Measurements from ENCODE around the gene LRP1B.

Gene LRP1B

GRCh38 chr2:140359056-140359771 is 1771.6 kb downstream of the LRP1B start:
- H3K9me3 ChIP-seq: no peaks in the 10 kb centered on the region
- H3K4me3 ChIP-seq (ENCODE audit: low read depth in 1 of 2, low read length in 1 of 2): no peak overlapping the region
- no peaks in the 10 kb centered on the region for H3K4me1 ChIP-seq (ENCODE audit: control insufficient read depth in 1 of 2, insufficient read depth in 1 of 2, low read depth in 1 of 2, low read length in 1 of 2)
- no peak for TF ChIP-seq CTCF (IDR thresholded peaks at IDR 0.05)
- no peaks in the 10 kb centered on the region for H3K27me3 ChIP-seq
- no peaks in the 10 kb centered on the region for H3K36me3 ChIP-seq
- no peak overlapping the region for H3K27ac ChIP-seq

DNA sequence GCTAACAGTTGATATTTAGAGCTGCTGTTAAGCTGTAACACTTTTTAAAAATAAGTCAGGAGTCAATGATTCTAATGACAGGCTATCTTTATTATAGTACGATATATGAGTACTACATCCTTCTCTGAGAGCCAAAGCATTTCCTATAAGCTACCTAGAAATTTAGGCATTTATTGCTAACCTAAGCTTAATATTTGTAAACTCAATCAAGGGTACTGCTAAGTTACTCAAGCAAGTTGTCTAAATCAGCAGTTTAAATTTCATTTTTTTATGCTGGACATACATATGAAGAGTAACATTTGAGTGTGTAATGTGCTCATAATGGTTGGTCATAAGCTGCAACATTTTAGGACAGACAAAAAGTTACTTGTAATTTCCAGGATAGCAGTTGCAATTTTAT is 1774.1 kb downstream of the LRP1B start:
- no peak for TF ChIP-seq CTCF (IDR thresholded peaks at IDR 0.05)

DNA sequence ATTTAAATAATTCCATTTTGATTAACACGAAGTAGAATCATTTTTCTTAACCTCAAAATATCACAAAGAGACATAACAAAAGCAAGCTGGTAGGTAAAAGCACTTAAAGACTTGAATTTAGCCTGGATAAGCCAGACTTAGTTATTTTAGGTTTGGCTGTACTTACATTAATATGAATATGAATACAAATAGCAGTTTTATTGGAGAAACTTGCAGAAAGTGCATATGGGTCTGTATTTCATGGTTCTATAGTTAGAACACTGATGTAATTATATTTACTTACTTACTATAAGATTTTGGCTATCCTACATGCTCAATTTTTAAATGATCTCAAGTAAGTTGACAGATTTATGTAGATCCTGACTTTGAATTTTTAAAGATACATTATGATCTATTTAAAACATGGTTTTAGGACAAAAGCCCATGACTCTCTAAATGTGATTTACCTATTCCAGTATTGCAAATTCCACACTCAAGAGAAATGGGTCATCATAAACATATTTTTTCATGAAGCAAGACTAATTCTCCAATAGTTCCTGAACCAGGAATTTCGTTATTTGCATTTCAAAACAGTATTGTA is 1775.2 kb downstream of the LRP1B start:
- H3K27me3 ChIP-seq: no peaks in the 10 kb centered on the region
- no peak for TF ChIP-seq CTCF (IDR thresholded peaks at IDR 0.05)

More for the DNA sequence above, 1774.1 kb downstream of the LRP1B start:
- H3K4me3 ChIP-seq (ENCODE audit: low read depth in 1 of 2, low read length in 1 of 2): no peak overlapping the region
- H3K4me1 ChIP-seq (ENCODE audit: control insufficient read depth in 1 of 2, insufficient read depth in 1 of 2, low read depth in 1 of 2, low read length in 1 of 2): no peaks in the 10 kb centered on the region
- H3K27me3 ChIP-seq: no peaks in the 10 kb centered on the region
- no peaks in the 10 kb centered on the region for H3K36me3 ChIP-seq
- H3K27ac ChIP-seq: no peak overlapping the region
- no peaks in the 10 kb centered on the region for H3K9me3 ChIP-seq

DNA sequence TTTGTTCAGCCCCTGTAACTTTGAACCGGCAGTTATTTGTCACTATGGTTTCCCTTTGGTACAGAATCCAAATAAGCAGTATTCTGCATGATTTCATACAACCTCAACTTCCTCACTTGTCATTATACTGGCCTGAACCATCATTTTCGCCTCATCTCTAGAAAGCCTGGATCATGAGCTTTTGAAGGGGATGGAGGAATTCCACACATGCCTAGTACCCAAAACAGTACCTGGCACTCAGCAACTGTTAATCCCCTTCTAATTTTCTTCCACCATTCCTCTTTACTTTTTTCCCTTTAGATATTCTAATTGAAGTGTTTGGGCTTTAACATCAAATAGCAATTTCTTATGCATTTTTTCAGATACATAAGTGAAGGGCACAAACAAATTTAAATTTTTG is 1776.3 kb downstream of the LRP1B start:
- H3K36me3 ChIP-seq: no peaks in the 10 kb centered on the region
- H3K9me3 ChIP-seq: no peaks in the 10 kb centered on the region
- no peak for TF ChIP-seq CTCF (IDR thresholded peaks at IDR 0.05)
- H3K4me1 ChIP-seq (ENCODE audit: control insufficient read depth in 1 of 2, insufficient read depth in 1 of 2, low read depth in 1 of 2, low read length in 1 of 2): no peaks in the 10 kb centered on the region
- no peak overlapping the region for H3K4me3 ChIP-seq (ENCODE audit: low read depth in 1 of 2, low read length in 1 of 2)
- no peak overlapping the region for H3K27ac ChIP-seq
- H3K27me3 ChIP-seq: no peaks in the 10 kb centered on the region

More for the DNA sequence above, 1775.2 kb downstream of the LRP1B start:
- no peaks in the 10 kb centered on the region for H3K36me3 ChIP-seq
- H3K4me1 ChIP-seq (ENCODE audit: control insufficient read depth in 1 of 2, insufficient read depth in 1 of 2, low read depth in 1 of 2, low read length in 1 of 2): no peaks in the 10 kb centered on the region
- no peaks in the 10 kb centered on the region for H3K9me3 ChIP-seq
- no peak overlapping the region for H3K4me3 ChIP-seq (ENCODE audit: low read depth in 1 of 2, low read length in 1 of 2)
- H3K27ac ChIP-seq: no peak overlapping the region

GRCh38 chr2:140353541-140353940 is 1777.3 kb downstream of the LRP1B start:
- H3K4me1 ChIP-seq (ENCODE audit: control insufficient read depth in 1 of 2, insufficient read depth in 1 of 2, low read depth in 1 of 2, low read length in 1 of 2): no peaks in the 10 kb centered on the region
- no peak overlapping the region for H3K27ac ChIP-seq
- H3K27me3 ChIP-seq: no peaks in the 10 kb centered on the region
- H3K4me3 ChIP-seq (ENCODE audit: low read depth in 1 of 2, low read length in 1 of 2): no peak overlapping the region
- TF ChIP-seq CTCF (IDR thresholded peaks at IDR 0.05): no peak
- no peaks in the 10 kb centered on the region for H3K36me3 ChIP-seq
- no peaks in the 10 kb centered on the region for H3K9me3 ChIP-seq

Measured in neutrophil (primary cell).